Left renal pelvis (tissue), 4 donors: ENCODE measurements around the gene FOXB1. TPM values are rescaled to one million over a fixed set of nuclear protein-coding genes. Genes with fewer than 3 reads are reported as not detected.

Experiments used
- DNase-seq, 4 donors: peaks; one replicate each; pipeline ENCODE4 v3.0.0-alpha.2; 2013; ENCODE audit warnings: low read depth in 4 of 4, low spot score in 3 of 4
- polyA plus RNA-seq, 4 donors: library from polyadenylated mRNA; unstranded; fragments of 120-200 nt; gene quantifications; one replicate each; pipeline ENCODE4 v1.2.1, GENCODE V29; 2013; ENCODE audit not compliant: insufficient read length in 4 of 4

Gene FOXB1
- polyA plus RNA-seq, 4 donors, result 0.14 TPM; not detected in 3

DNA sequence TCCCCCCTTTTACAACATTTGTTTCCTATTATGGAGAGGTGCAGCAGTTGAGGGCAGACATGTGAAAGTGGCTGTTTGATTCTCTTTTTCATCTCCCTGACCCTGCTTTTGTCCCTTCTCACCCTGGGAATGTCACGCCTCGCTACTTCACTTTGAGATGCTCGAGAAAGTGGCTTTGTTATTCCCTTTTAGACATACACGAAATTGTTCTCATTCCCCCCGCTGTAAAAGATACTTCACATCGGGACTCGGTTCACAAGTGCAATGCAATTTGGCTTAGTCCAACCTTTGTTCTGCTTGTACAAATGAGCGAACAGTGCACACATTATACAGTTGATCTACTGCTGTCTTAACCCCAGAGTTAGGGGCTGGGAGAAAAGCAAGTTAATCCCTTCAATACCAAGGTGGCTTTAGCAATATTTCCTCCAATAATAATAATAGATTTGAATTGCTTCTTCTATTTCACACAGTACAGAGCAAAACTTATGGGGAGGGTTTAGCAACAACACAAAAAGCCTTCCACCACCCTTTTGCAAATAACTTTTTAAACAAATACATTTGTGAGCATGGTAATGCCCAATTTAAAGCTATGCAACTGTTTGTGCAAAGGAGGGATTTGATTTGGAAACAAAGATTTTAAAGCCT lies 5.7 kb upstream of the FOXB1 start:
- DNase-seq, result no peak

DNA sequence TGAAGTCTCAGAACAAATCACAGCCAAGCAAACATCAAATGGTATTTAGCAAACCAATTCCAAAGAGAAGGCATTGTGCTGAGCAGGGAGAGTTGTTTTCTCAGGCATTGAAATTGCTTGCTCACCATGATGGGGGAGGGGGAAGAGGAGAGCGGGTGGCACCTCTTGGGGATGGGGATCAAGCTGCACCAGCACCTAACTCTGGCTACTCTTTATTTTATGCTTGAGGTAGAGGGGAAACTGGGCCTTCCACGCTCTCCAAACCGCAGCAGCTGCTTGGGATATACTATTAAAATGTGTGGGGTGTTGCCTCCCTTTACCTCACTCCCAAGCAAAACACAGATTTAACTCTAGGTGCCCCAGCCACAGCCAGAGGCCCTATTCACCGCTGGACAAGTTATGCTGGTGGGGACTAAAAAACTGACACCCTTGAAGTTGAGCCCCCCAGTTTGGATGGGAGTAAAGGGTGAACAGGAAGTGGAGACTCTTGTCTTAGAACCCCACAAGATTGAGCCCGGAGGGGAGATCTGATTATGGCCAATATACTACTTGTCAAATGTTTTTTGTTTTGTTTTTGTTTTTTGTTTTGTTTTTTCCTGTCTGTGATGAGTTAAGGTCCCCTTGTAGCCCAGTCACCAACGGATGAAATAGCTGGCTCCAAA lies 5.0 kb upstream of the FOXB1 start:
- DNase-seq, result no peak

DNA sequence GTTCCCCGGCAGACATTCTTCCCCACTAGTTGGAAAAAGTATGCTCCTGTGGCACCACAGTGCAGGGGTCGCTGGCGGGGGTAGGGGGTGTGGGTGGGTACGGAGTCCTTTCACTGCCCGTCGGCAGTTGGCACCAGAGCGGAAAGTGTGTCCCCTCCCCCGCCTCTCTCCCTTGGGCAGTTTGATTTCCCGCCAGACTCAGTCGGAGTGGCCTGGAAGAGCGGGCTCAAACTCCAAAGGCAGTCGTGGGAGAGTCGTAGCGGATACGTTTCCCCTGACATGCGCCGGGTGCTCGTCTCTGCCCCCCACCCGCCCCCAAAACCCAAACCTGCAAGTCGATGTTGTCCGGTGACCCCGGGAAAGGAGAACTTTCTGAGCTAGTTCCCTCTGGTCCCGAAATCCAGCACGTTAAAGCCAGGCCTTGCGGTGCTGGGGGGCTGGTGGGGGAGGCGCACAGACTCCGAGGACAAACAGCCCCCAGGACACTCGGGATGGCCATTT lies 4.4 kb upstream of the FOXB1 start:
- DNase-seq, result no peak

GRCh38 chr15:60000113-60000823 lies 3.8 kb upstream of the FOXB1 start:
- no peak for DNase-seq

DNA sequence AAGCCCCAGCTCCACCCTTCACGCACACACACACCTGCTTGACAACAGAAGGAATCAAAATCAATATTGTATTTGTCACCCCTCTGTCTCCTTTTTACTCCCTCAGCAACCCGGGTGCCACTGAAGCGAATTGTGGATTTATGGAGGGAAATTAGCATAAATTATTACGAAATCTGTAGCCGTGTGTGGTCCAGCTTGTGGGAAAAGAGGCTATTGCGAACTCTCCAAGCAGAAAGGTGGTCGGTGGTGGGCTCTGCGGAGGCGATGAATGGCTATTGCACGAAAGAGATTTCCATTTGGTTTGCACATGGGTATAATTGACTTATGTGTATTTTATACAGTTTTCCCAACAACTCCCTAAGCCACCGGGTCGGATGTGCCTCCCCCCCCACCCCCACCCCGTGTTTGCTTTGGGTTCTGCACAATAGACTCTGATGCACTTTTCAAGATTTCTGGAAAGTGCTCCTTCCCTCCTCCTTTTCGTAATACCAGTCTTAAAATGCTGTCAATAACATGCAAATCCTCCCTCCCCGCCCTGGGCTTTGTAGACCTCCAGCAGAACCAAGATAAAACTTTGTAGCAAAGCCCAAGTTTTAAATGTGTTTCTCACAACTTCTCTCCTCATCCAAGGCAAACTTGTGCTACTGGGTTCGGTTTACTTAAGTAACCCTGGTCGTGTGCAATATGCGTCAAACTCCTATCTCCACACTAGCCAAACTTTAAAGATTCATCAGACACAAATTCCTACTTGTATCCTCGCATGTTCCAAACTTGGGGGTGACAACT lies 3.1 kb upstream of the FOXB1 start:
- no peak for DNase-seq

DNA sequence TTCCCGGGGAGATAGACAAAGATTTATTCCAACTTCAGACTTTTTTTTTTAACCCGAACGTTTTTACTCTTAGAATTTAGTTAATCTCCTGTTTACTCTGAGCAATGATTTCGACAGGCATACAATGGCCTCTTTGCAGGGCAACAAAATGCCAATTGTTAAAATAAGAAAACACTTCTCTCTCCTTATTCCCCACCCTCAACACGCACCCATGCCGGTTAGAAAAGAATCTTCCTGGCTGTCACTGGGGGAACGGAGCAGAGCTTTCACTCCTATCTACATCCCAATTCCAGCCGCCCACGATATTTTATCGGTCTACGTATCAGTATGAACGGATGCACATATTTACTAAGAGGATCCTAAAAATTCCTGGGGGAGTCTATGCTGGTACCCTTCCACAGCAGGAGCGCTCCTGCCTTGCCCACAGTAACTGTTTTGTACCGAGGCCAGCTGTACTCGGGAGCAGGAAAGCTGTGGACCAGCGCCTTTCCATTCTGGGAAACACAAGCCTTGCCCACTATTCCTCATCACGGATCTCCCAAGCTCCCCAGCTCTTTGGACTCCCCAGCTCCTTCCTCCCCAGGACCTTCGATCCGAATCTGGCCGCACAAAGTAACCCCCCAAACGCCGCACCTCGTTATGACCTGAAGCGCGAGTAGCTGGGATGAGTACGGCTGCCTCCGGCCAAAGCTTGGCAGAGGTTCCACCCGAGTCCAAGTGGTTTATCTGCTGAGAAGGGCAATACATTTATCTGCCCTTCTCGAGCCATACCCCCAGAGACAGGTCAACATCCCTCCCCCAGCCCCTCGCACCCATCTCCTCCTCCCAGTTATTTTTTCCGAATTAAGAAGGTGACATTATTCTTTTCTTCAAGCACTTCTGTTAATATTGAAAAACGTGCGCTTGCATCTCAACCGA lies 2.2 kb upstream of the FOXB1 start:
- no peak for DNase-seq

- no peak for DNase-seq
Observed at GRCh38 chr15:60002528-60003218, 1.4 kb upstream of the FOXB1 start.

DNA sequence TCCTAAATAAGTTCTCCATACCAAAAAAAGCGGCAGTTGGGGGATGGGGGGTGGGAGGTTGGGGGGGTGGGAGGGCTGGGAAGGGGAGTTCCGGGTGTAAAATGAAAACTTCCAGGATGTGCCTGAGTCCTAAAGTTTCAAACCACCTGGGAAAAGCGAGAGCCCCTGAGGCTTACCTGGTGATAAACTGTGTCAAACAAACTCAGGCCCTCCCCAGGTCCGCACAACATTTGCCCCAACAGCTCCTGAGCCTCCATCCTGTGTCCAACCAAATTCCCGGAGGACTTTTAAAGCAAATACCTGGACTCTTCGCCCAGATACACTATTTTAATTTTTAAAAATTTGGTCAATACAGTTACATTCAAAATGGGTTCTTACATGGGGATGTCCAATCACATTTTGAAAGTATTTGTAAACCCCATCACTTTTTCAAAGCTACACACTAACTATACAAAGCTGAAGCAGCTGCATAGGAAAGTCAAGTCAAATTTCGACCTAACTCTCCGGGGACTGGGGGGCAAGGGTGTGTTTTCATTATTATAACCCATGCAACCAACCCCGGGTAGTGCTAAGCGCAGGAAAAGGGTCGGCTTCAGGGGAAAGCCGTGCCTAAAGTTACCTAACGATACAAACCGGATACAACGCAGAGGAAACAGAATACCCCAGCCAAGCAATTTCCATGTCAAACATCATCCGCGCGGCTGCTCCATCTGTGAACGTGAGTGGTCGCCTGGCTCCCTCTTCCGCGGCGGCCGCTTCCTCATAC lies 685 bp upstream of the FOXB1 start:
- no peak for DNase-seq

GRCh38 chr15:60004846-60005351 lies 788 bp downstream of the FOXB1 start:
- no peak for DNase-seq

DNA sequence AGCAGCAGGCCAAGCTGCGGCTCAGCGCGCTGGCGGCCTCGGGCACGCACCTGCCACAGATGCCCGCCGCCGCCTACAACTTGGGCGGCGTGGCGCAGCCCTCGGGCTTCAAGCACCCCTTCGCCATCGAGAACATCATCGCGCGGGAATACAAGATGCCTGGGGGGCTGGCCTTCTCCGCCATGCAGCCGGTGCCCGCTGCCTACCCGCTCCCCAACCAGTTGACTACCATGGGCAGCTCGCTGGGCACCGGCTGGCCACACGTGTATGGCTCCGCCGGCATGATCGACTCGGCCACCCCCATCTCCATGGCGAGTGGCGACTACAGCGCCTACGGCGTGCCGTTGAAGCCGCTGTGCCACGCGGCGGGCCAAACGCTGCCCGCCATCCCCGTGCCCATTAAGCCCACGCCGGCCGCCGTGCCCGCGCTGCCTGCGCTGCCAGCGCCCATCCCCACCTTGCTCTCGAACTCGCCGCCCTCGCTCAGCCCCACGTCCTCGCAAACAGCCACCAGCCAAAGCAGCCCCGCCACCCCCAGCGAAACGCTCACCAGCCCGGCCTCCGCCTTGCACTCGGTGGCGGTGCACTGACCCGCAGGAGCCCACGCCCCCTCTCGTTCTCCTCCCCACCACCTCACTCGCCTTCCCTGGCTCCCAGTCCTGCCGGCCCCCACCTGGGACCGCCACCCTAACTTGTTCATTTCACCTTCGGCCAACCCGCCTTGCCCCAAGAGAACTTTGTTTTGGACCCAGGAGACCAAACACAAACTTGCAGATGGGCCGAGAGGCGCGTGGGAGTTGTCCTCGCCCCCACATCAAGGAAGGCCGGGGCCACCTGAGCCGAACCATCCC lies 1.5 kb downstream of the FOXB1 start:
- DNase-seq, result no peak

DNA sequence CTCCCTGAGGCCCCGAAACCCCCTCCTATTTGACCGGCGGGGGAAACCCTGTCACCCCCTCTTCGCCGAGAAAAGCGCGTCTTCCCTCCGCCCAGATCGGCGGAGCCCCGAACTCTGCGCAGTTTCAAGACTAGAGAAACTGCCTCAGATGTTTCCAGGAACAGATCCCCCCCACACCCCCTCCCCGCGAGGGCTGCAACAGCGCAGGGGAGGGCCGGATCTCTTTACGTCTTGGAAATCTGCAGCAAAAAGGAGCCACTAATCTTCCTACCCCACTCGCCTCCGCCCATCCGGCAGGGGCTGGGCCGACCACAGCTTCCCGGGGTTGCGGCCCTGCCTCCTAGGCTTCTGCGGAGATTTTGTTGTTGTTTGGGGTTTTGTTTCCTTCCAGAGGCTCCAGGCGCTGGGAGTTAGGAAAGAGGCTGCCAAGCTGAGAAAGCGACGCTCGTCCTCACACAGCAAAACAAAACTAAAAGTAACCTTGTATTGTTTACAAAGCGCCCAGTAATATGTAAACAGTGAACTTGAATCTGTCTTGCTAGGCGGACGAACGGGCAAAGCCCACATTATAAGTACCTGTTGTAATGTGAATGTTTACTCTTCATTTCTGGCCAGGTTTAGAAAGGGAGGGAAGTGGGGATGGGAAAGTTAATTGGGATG lies 2.2 kb downstream of the FOXB1 start:
- DNase-seq, result no peak

DNA sequence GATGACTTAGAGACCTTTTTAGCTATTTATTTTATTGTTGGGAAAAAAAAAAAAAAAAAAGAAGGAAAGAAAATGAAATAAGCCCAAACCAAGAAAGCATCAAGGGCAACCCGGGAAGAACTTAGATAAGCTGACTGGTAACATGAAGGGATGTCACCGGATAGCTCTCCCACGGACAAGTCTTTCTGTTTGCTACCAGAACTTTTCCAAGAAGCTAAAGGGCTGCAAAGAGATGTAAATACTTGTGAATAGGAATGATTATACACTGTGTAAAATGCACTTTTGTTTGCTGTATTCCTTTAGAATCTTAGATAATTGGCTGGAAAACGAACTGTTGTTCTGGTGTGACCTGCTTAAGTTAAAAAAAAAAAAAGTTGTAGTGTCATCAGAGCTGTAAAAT lies 2.8 kb downstream of the FOXB1 start:
- DNase-seq, result no peak

- DNase-seq, result no peak
Observed at GRCh38 chr15:60009124-60009960, 5.2 kb downstream of the FOXB1 start.

GRCh38 chr15:60009980-60010732 lies 6.0 kb downstream of the FOXB1 start:
- no peak for DNase-seq

GRCh38 chr15:60010858-60011257 lies 6.7 kb downstream of the FOXB1 start:
- DNase-seq, result no peak
